Measurements from ENCODE around the gene ASS1. TPM values are rescaled to one million over a fixed set of nuclear protein-coding genes. Genes with fewer than 3 reads are reported as not detected.
A peak's percentile ranks its signal among the peaks of the same experiment; 100 is the strongest.

ASS1 gene
- total RNA-seq, 6 experiments from 2014 or later: 437 to 1,278 (median 1,014) TPM

GRCh38 chr9:130535818-130536521, 91.2 kb downstream of the ASS1 start:
- Histone ChIP-seq H3K27me3 (no peaks in the 10 kb centered on the region), H3K27ac (no peak overlapping the region), H3K4me3 (no peak overlapping the region)

GRCh38 chr9:130536701-130537107, 91.9 kb downstream of the ASS1 start:
- no peaks in the 10 kb centered on the region for H3K27me3 ChIP-seq
- H3K27ac ChIP-seq: no peak overlapping the region
- H3K36me3 ChIP-seq: no peaks in the 10 kb centered on the region
- TF ChIP-seq, protein P1, sequence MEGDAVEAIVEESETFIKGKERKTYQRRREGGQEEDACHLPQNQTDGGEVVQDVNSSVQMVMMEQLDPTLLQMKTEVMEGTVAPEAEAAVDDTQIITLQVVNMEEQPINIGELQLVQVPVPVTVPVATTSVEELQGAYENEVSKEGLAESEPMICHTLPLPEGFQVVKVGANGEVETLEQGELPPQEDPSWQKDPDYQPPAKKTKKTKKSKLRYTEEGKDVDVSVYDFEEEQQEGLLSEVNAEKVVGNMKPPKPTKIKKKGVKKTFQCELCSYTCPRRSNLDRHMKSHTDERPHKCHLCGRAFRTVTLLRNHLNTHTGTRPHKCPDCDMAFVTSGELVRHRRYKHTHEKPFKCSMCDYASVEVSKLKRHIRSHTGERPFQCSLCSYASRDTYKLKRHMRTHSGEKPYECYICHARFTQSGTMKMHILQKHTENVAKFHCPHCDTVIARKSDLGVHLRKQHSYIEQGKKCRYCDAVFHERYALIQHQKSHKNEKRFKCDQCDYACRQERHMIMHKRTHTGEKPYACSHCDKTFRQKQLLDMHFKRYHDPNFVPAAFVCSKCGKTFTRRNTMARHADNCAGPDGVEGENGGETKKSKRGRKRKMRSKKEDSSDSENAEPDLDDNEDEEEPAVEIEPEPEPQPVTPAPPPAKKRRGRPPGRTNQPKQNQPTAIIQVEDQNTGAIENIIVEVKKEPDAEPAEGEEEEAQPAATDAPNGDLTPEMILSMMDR (IDR thresholded peaks at IDR 0.05): no peak
- no peak for TF ChIP-seq POLR2A (IDR thresholded peaks at IDR 0.05)
- H3K4me3 ChIP-seq: no peak overlapping the region
- no peak for DNase-seq
- 79% methylated on average over 3 of the region's 3 CpGs for WGBS (ENCODE audit: insufficient coverage, low coverage, low lambda C conversion rate, missing lambda C conversion rate)
- no peaks in the 10 kb centered on the region for H3K4me1 ChIP-seq
- peak in 2 of 4 donors; percentile 5 to 8 for ATAC-seq
- intact Hi-C loops (cut with DNase I): no loop called here
- H3K9me3 ChIP-seq: no peaks in the 10 kb centered on the region

More at GRCh38 chr9:130535818-130536521, 91.2 kb downstream of the ASS1 start:
- H3K36me3 ChIP-seq: no peaks in the 10 kb centered on the region
- DNase-seq: no peak
- TF ChIP-seq, protein P1 (IDR thresholded peaks at IDR 0.05): no peak
- TF ChIP-seq POLR2A (IDR thresholded peaks at IDR 0.05): no peak
- H3K4me1 ChIP-seq: peaks cover 0 to 6% (median 1%) of the 10 kb centered on the region in 4 donors
- ATAC-seq: peak; percentile 45 to 48 (median 46)
- no peaks in the 10 kb centered on the region for H3K9me3 ChIP-seq
- 32% methylated on average over 21 of the region's 28 CpGs for WGBS (ENCODE audit: insufficient coverage, low coverage, low lambda C conversion rate, missing lambda C conversion rate)
- intact Hi-C loops (cut with DNase I): no loop called here

- no peaks in the 10 kb centered on the region for H3K36me3 ChIP-seq
- TF ChIP-seq POLR2A (IDR thresholded peaks at IDR 0.05): no peak
- TF ChIP-seq, protein P1 (IDR thresholded peaks at IDR 0.05): no peak
- no peak overlapping the region for H3K4me3 ChIP-seq
- 24% methylated on average over 6 of the region's 25 CpGs for WGBS (ENCODE audit: insufficient coverage, low coverage, low lambda C conversion rate, missing lambda C conversion rate)
- H3K4me1 ChIP-seq: no peaks in the 10 kb centered on the region
- no peaks in the 10 kb centered on the region for H3K27me3 ChIP-seq
- H3K9me3 ChIP-seq: no peaks in the 10 kb centered on the region
- ATAC-seq (peak in 3 of 4 donors; percentile 32 to 39 (median 34)), DNase-seq (no peak)
- intact Hi-C loops (cut with DNase I): no loop called here
- H3K27ac ChIP-seq: no peak overlapping the region
Observed at GRCh38 chr9:130537346-130538050, 92.7 kb downstream of the ASS1 start.

- intact Hi-C loops (cut with DNase I): no loop called here
- ATAC-seq (no peak), DNase-seq (no peak)
- Histone ChIP-seq H3K27ac (no peak overlapping the region), H3K4me1 (peaks cover 0 to 4% (median 0%) of the 10 kb centered on the region in 4 donors), H3K36me3 (no peaks in the 10 kb centered on the region), H3K27me3 (no peaks in the 10 kb centered on the region), H3K9me3 (no peaks in the 10 kb centered on the region), H3K4me3 (no peak overlapping the region)
- 89% methylated on average over 8 of the region's 11 CpGs for WGBS (ENCODE audit: insufficient coverage, low coverage, low lambda C conversion rate, missing lambda C conversion rate)
- TF ChIP-seq POLR2A (IDR thresholded peaks at IDR 0.05): no peak
- TF ChIP-seq, protein P1 (IDR thresholded peaks at IDR 0.05): no peak
Observed at GRCh38 chr9:130539420-130540223, 94.9 kb downstream of the ASS1 start.
